Panc1 (cell line): ENCODE results near the gene TMEM97. TPM values are rescaled to one million over a fixed set of nuclear protein-coding genes. Genes with fewer than 3 reads are reported as not detected.

ENCODE experiments used
- ATAC-seq: fragments of 200-7000 bp; cut with Tn5 transposase; 2 replicates; pipeline ENCODE4 v1.9.1; 2020; ENCODE audit warnings: mild to moderate bottlenecking, moderate library complexity
- BruUV-seq: library from RNA; stranded (reverse); fragments of 400-500 nt; replicated peaks from 2 replicates; lab custom pipeline; 2021; lab: Mats Ljungman, UMichigan
- CTCF ChIA-PET: fragments of 300-600 bp; sonication (Branson Sonifier 250); formaldehyde crosslinking; loops from one replicate; lab custom pipeline; 2022; ENCODE audit warnings: antibody characterized with exemption; lab: Charles Lee
- POLR2A ChIA-PET: fragments of 300-600 bp; sonication (Branson Sonifier 250); formaldehyde crosslinking; loops from one replicate; lab custom pipeline; 2022; ENCODE audit warnings: antibody characterized with exemption; lab: Charles Lee
- DNase-seq: peaks from one replicate; pipeline ENCODE4 v3.0.0-alpha.2; 2010; ENCODE audit warnings: low read depth, low spot score
- H3K27ac ChIP-seq: 2 replicates; pipeline ENCODE4 v1.5.1; 2011; ENCODE audit warnings: mild to moderate bottlenecking, low read length, inconsistent platforms
- H3K27me3 ChIP-seq: fragments of 200-500 bp; sonication (Bioruptor generic); 2 replicates; pipeline ENCODE4 v1.6.0; 2014; ENCODE audit warnings: low read length, inconsistent platforms; ENCODE audit not compliant: control insufficient read depth, insufficient read depth
- H3K36me3 ChIP-seq: fragments of 200-500 bp; sonication (Bioruptor generic); 2 replicates; pipeline ENCODE4 v1.5.1; 2014; ENCODE audit warnings: inconsistent platforms, mild to moderate bottlenecking, low read length, moderate library complexity; ENCODE audit not compliant: control insufficient read depth, insufficient read depth
- H3K4me1 ChIP-seq: 2 replicates; pipeline ENCODE4 v1.5.1; 2011; ENCODE audit warnings: inconsistent platforms, mild to moderate bottlenecking, low read length, moderate library complexity; ENCODE audit not compliant: control insufficient read depth, insufficient read depth
- H3K4me3 ChIP-seq, 2 experiments: 2 replicates each; pipeline ENCODE4 v1.5.1; 2011 to 2012; ENCODE audit warnings: low read depth in 2 of 2, low read length in 2 of 2, mild to moderate bottlenecking in 2 of 2, inconsistent platforms in 1 of 2, moderate library complexity in 1 of 2
- H3K9me3 ChIP-seq: fragments of 200-500 bp; sonication (Bioruptor generic); 2 replicates; pipeline ENCODE4 v1.5.1; 2014; ENCODE audit warnings: low read depth, mild to moderate bottlenecking, inconsistent platforms, low read length, moderate library complexity; ENCODE audit not compliant: control insufficient read depth, insufficient read depth
- CTCF ChIP-seq: fragments of 450-650 bp; IDR thresholded peaks from 2 replicates; pipeline ENCODE4 v1.5.1; 2017; ENCODE audit warnings: mild to moderate bottlenecking
- POLR2AphosphoS5 ChIP-seq: IDR thresholded peaks from 2 replicates; pipeline ENCODE4 v1.6.1; 2012; ENCODE audit warnings: mild to moderate bottlenecking, low read depth, low read length, moderate library complexity
- REST ChIP-seq, 2 experiments: IDR thresholded peaks; 2 replicates each; pipeline ENCODE4 v1.6.1; 2011 to 2012; ENCODE audit warnings: low read depth in 2 of 2, control low read depth in 1 of 2, low read length in 1 of 2, mild to moderate bottlenecking in 1 of 2, moderate library complexity in 1 of 2; ENCODE audit not compliant: insufficient read depth in 1 of 2
- SIN3A ChIP-seq: IDR thresholded peaks from 2 replicates; pipeline ENCODE4 v1.6.1; 2012; ENCODE audit warnings: low read depth, mild to moderate bottlenecking, low read length, moderate library complexity, borderline replicate concordance; ENCODE audit not compliant: insufficient read depth
- TCF7L2 ChIP-seq: IDR thresholded peaks from 2 replicates; pipeline ENCODE4 v1.6.1; 2011; ENCODE audit warnings: mild to moderate bottlenecking, low read depth, low read length, inconsistent platforms
- in situ Hi-C: cut with HindIII; loops from 2 replicates; pipeline ENCODE4 v1.10.0; 2016; ENCODE audit warnings: low sequenced_read_pairs, low pct_unique_long_range_greater_than_20kb
- intact Hi-C: fragments of 100-400 bp; cut with micrococcal nuclease; formaldehyde crosslinking; loops from one replicate; pipeline ENCODE4 v1.10.0; 2022; ENCODE audit not compliant: unreplicated experiment
- total RNA-seq: library from RNA; stranded (reverse); gene quantifications from one replicate; pipeline ENCODE4 v1.2.1, GENCODE V29; 2021; ENCODE audit not compliant: unreplicated experiment

The TMEM97 gene
- total RNA-seq, 1 experiment from 2014 or later, result 78.7 TPM

GRCh38 chr17:28341516-28341915 is 22.5 kb downstream of the TMEM97 start:
- DNase-seq (no peak), ATAC-seq (no peak)
- H3K9me3 ChIP-seq, result no peaks in the 10 kb centered on the region
- H3K27me3 ChIP-seq, result no peaks in the 10 kb centered on the region
- H3K27ac ChIP-seq, result no peak overlapping the region
- no peak overlapping the region for H3K4me3 ChIP-seq
- in situ Hi-C loops (no loop called here), intact Hi-C loops (no loop called here)
- no peak for TF ChIP-seq TCF7L2
- no peak for TF ChIP-seq REST (IDR thresholded peaks at IDR 0.05; ENCODE audit: insufficient read depth in 1 of 2, low read depth in 2 of 2, low read length in 1 of 2)
- TF ChIP-seq POLR2AphosphoS5, result no peak
- ChIA-PET POLR2A (no interaction called here), CTCF (no interaction called here)
- BruUV-seq, result no TSS peak
- peaks cover 21% of the 10 kb centered on the region for H3K4me1 ChIP-seq
- peaks cover 2% of the 10 kb centered on the region; the same call in 1 of the 2 replicates for H3K36me3 ChIP-seq

GRCh38 chr17:28342313-28342712 is 23.3 kb downstream of the TMEM97 start:
- in situ Hi-C loops (no loop called here), intact Hi-C loops (no loop called here)
- ChIA-PET CTCF (no interaction called here), POLR2A (no interaction called here)
- no TSS peak for BruUV-seq
- peaks cover 2% of the 10 kb centered on the region; the same call in 1 of the 2 replicates for H3K36me3 ChIP-seq
- H3K9me3 ChIP-seq, result no peaks in the 10 kb centered on the region
- no peak overlapping the region for H3K27ac ChIP-seq
- H3K27me3 ChIP-seq, result no peaks in the 10 kb centered on the region
- ATAC-seq (no peak), DNase-seq (no peak)
- H3K4me1 ChIP-seq, result peaks cover 25% of the 10 kb centered on the region
- no peak for TF ChIP-seq POLR2AphosphoS5
- H3K4me3 ChIP-seq, result no peak overlapping the region

- CTCF ChIA-PET, result no interaction called here
- H3K36me3 ChIP-seq, result peaks cover 2% of the 10 kb centered on the region; the same call in 1 of the 2 replicates
- in situ Hi-C loops, result no loop called here
Observed at GRCh38 chr17:28343491-28343932, 24.5 kb downstream of the TMEM97 start.

More at GRCh38 chr17:28343491-28343932, 24.5 kb downstream of the TMEM97 start:
- ATAC-seq (no peak), DNase-seq (no peak)
- H3K27ac ChIP-seq, result no peak overlapping the region
- no peak overlapping the region for H3K4me3 ChIP-seq
- no TSS peak for BruUV-seq
- no peaks in the 10 kb centered on the region for H3K9me3 ChIP-seq
- intact Hi-C loops, result no loop called here
- POLR2A ChIA-PET, result interaction anchor here (0.6 kb wide), 1 partner anchor 463 kb away, joined by 9 read pairs; no protein-coding TSS in a partner anchor
- TF ChIP-seq REST (IDR thresholded peaks at IDR 0.05; ENCODE audit: insufficient read depth in 1 of 2, low read depth in 2 of 2, low read length in 1 of 2), result no peak
- TF ChIP-seq POLR2AphosphoS5, result no peak
- no peak for TF ChIP-seq SIN3A
- no peak for TF ChIP-seq CTCF
- TF ChIP-seq TCF7L2, result no peak
- H3K27me3 ChIP-seq, result no peaks in the 10 kb centered on the region
- H3K4me1 ChIP-seq, result peaks cover 26% of the 10 kb centered on the region
